HepG2 (cell line): ENCODE measurements around the gene MYL11. TPM values are rescaled to one million over a fixed set of nuclear protein-coding genes. Genes with fewer than 3 reads are reported as not detected.

Experiments used
- BHLHE40 ChIP-seq: IDR thresholded peaks from 2 replicates; pipeline ENCODE4 v1.6.1; 2011; ENCODE audit warnings: low read length, improper control_type of control experiment
- CCDC6 ChIP-seq: sonication (generic); formaldehyde crosslinking; IDR thresholded peaks from 2 replicates; pipeline ENCODE4 v1.8.1; 2022; ENCODE audit warnings: mild to moderate bottlenecking, missing genetic modification reagents, moderate library complexity
- ERF ChIP-seq: IDR thresholded peaks from 2 replicates; pipeline ENCODE4 v1.6.1; 2018; ENCODE audit warnings: missing biosample characterization, missing genetic modification reagents
- FOXP1 ChIP-seq, 2 experiments: fragments of 450-650 bp in 1 of 2; IDR thresholded peaks; 2 replicates each; pipeline ENCODE4 v1.6.1; 2017 to 2018; ENCODE audit warnings: antibody characterized with exemption in 1 of 2
- GATA4 ChIP-seq: sonication (generic); IDR thresholded peaks from 2 replicates; pipeline ENCODE4 v1.6.1; 2016; ENCODE audit warnings: antibody characterized with exemption, low read depth, borderline replicate concordance
- ISX ChIP-seq: sonication (generic); formaldehyde crosslinking; conservative IDR thresholded peaks from 2 replicates; pipeline ENCODE4 v1.5.0; 2020; ENCODE audit warnings: missing genetic modification reagents
- JUND ChIP-seq: sonication (generic); formaldehyde crosslinking; IDR thresholded peaks from 2 replicates; pipeline ENCODE4 v1.8.0; 2022; ENCODE audit warnings: mild to moderate bottlenecking, missing genetic modification reagents
- NCOA2 ChIP-seq: sonication (generic); formaldehyde crosslinking; IDR thresholded peaks from 2 replicates; pipeline ENCODE4 v1.8.0; 2022; ENCODE audit warnings: inconsistent platforms
- NR2C2 ChIP-seq: sonication (generic); formaldehyde crosslinking; IDR thresholded peaks from 2 replicates; pipeline ENCODE4 v1.4.0; 2020; ENCODE audit warnings: missing genetic modification reagents, mild to moderate bottlenecking, moderate library complexity, borderline replicate concordance
- SP4 ChIP-seq: sonication (generic); formaldehyde crosslinking; IDR thresholded peaks from 2 replicates; pipeline ENCODE4 v1.8.1; 2023; ENCODE audit warnings: mild to moderate bottlenecking, missing genetic modification reagents
- U2AF2 ChIP-seq: fragments of 200-400 bp; formaldehyde crosslinking; IDR thresholded peaks from 2 replicates; pipeline ENCODE4 v1.6.1; 2017; ENCODE audit warnings: low read depth, mild to moderate bottlenecking, low read length
- ZFP41 ChIP-seq: sonication (generic); formaldehyde crosslinking; IDR thresholded peaks from 2 replicates; pipeline ENCODE4 v1.4.0; 2020; ENCODE audit warnings: mild to moderate bottlenecking, missing genetic modification reagents, borderline replicate concordance
- ZNF124 ChIP-seq: sonication (generic); formaldehyde crosslinking; IDR thresholded peaks from 2 replicates; pipeline ENCODE4 v1.4.0; 2020; ENCODE audit warnings: missing genetic modification reagents
- ZNF335 ChIP-seq: sonication (generic); formaldehyde crosslinking; IDR thresholded peaks from 2 replicates; pipeline ENCODE4 v1.4.0; 2020; ENCODE audit warnings: missing genetic modification reagents
- ZNF34 ChIP-seq: sonication (generic); formaldehyde crosslinking; IDR thresholded peaks from 2 replicates; pipeline ENCODE4 v1.4.0; 2020; ENCODE audit warnings: mild to moderate bottlenecking, missing genetic modification reagents, borderline replicate concordance
- ZNF354B ChIP-seq: sonication (generic); formaldehyde crosslinking; IDR thresholded peaks from 2 replicates; pipeline ENCODE4 v1.8.0; 2022; ENCODE audit warnings: mild to moderate bottlenecking, missing genetic modification reagents
- ZNF44 ChIP-seq: sonication (generic); formaldehyde crosslinking; IDR thresholded peaks from 2 replicates; pipeline ENCODE4 v1.5.1; 2020; ENCODE audit warnings: mild to moderate bottlenecking, missing genetic modification reagents
- ZNF543 ChIP-seq: sonication (generic); formaldehyde crosslinking; IDR thresholded peaks from 2 replicates; pipeline ENCODE4 v1.4.0; 2020; ENCODE audit warnings: mild to moderate bottlenecking, missing genetic modification reagents
- ZNF589 ChIP-seq: sonication (generic); formaldehyde crosslinking; conservative IDR thresholded peaks from 2 replicates; pipeline ENCODE4 v1.8.0; 2022; ENCODE audit warnings: mild to moderate bottlenecking, moderate library complexity, missing genetic modification reagents
- ZNF713 ChIP-seq: sonication (generic); formaldehyde crosslinking; IDR thresholded peaks from 2 replicates; pipeline ENCODE4 v1.4.0; 2020; ENCODE audit warnings: mild to moderate bottlenecking, missing genetic modification reagents
- polyA plus RNA-seq, 8 experiments: library from polyadenylated mRNA; depleted of rRNA in 3 of 8; stranded (reverse) in 7 of 8; unstranded in 1 of 8; fragments of >200 nt; fragmentation: Illumina TruSeq in 4 of 8; extraction: Trizol in 4 of 8; gene quantifications; 2 replicates each; pipeline versions ENCODE4 v1.2.1 to v1.2.3, GENCODE V29; 2011 to 2016; ENCODE audit warnings: low read depth in 4 of 8, missing spikeins in 1 of 8, mixed read lengths in 1 of 8; ENCODE audit not compliant: insufficient read depth in 1 of 8
- total RNA-seq, 5 experiments: library from RNA; depleted of rRNA; stranded (reverse); fragments of >200 nt; fragmentation: Illumina TruSeq; extraction: Trizol; gene quantifications; 2 replicates each; pipeline ENCODE4 v1.2.3, GENCODE V29; 2016; ENCODE audit warnings: low read depth in 1 of 5
- TF ChIP-seq, protein P1 (sequence below): sonication (generic); formaldehyde crosslinking; IDR thresholded peaks from 2 replicates; pipeline ENCODE4 v1.5.0; 2020; ENCODE audit warnings: missing genetic modification reagents, mild to moderate bottlenecking, borderline replicate concordance
- TF ChIP-seq, protein P2 (sequence below): sonication (generic); formaldehyde crosslinking; IDR thresholded peaks from 2 replicates; pipeline ENCODE4 v1.5.1; 2020; ENCODE audit warnings: mild to moderate bottlenecking, missing genetic modification reagents
- TF ChIP-seq, protein P3 (sequence below): sonication (generic); formaldehyde crosslinking; IDR thresholded peaks from 2 replicates; pipeline ENCODE4 v1.4.0; 2020; ENCODE audit warnings: missing genetic modification reagents
- TF ChIP-seq, protein P4 (sequence below): IDR thresholded peaks from 2 replicates; pipeline ENCODE4 v1.6.1; 2016

Gene MYL11
- total and polyA plus RNA-seq, 2 of the 13 experiments (the other 11 are each of a cell fraction or from before 2014, with no cell fraction given), result not detected

DNA sequence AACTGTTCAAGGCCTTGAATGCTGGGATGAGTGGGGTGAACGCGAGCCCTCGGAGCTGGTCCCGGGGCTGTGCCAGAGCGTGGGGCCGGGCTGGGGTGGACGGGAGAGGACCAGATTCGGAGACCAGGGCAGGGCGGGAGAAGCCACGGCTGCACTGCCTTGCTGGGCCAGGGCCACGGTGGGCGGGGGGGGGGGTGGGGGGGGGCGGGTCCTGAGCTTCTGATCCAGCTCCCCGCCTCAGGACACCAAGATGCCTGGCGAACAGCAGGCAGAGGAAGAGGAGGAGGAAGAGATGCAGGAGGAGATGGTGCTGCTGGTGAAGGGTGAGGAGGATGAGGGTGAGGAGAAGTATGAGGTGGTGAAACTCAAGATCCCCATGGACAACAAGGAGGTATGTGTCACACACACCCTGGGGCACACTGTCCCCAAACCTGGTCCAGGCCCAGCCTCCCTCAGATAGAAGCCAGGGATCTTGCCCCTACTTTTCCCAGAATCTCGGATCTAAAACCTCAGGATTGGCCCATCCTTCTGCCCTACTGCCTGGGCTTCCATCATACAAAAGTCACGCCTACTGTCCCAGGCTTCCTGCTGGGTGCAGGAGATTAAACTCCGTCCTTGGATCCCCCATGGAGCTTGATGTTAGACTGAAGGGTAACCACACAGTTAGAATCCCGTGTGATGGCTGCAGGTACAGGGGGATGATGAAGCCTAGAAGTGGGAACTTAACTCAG, 33.4 kb downstream of the MYL11 start (continued):
- TF ChIP-seq ZNF335 (CRISPR knock-in tag) (no peak), ZNF354B (0 out of 2 replicates have a peak, but pooled peaks have one; percentile 9), SP4 (CRISPR knock-in tag) (no peak), ZNF543 (CRISPR knock-in tag) (no peak), ZNF124 (CRISPR knock-in tag) (no peak), ZNF713 (CRISPR knock-in tag) (no peak), ZNF44 (no peak), ISX (CRISPR knock-in tag) (no peak), U2AF2 (no peak), BHLHE40 (no peak), GATA4 (no peak), ZNF589 (no peak), ZFP41 (CRISPR knock-in tag) (peak; percentile 14; the same call in 1 of the 2 replicates), ERF (no peak), FOXP1 (IDR thresholded peaks at IDR 0.05) (no peak), FOXP1 (CRISPR knock-in tag; IDR thresholded peaks at IDR 0.05) (no peak), NR2C2 (no peak), CCDC6 (CRISPR knock-in tag) (no peak), JUND (CRISPR knock-in tag) (peak; percentile 56), NCOA2 (CRISPR knock-in tag) (no peak), ZNF34 (no peak)
- TF ChIP-seq, protein P1, sequence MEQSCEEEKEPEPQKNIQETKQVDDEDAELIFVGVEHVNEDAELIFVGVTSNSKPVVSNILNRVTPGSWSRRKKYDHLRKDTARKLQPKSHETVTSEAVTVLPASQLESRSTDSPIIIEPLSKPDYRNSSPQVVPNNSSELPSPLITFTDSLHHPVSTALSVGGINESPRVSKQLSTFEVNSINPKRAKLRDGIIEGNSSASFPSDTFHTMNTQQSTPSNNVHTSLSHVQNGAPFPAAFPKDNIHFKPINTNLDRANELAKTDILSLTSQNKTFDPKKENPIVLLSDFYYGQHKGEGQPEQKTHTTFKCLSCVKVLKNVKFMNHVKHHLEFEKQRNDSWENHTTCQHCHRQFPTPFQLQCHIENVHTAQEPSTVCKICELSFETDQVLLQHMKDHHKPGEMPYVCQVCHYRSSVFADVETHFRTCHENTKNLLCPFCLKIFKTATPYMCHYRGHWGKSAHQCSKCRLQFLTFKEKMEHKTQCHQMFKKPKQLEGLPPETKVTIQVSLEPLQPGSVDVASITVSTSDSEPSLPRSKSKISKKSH (CRISPR knock-in tag), result no peak
- TF ChIP-seq, protein P2, sequence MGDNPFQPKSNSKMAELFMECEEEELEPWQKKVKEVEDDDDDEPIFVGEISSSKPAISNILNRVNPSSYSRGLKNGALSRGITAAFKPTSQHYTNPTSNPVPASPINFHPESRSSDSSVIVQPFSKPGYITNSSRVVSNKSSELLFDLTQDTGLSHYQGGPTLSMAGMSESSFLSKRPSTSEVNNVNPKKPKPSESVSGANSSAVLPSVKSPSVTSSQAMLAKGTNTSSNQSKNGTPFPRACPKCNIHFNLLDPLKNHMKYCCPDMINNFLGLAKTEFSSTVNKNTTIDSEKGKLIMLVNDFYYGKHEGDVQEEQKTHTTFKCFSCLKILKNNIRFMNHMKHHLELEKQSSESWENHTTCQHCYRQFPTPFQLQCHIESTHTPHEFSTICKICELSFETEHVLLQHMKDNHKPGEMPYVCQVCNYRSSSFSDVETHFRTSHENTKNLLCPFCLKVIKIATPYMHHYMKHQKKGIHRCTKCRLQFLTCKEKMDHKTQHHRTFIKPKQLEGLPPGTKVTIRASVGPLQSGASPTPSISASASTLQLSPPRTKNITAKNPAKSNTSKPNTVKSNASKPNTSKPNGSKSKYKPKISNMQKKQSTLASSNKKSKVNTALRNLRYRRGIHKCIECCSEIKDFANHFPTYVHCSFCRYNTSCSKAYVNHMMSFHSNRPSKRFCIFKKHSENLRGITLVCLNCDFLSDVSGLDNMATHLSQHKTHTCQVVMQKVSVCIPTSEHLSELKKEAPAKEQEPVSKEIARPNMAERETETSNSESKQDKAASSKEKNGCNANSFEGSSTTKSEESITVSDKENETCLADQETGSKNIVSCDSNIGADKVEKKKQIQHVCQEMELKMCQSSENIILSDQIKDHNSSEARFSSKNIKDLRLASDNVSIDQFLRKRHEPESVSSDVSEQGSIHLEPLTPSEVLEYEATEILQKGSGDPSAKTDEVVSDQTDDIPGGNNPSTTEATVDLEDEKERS, result 0 out of 2 replicates have a peak, but pooled peaks have one; percentile 31
- TF ChIP-seq, protein P3, sequence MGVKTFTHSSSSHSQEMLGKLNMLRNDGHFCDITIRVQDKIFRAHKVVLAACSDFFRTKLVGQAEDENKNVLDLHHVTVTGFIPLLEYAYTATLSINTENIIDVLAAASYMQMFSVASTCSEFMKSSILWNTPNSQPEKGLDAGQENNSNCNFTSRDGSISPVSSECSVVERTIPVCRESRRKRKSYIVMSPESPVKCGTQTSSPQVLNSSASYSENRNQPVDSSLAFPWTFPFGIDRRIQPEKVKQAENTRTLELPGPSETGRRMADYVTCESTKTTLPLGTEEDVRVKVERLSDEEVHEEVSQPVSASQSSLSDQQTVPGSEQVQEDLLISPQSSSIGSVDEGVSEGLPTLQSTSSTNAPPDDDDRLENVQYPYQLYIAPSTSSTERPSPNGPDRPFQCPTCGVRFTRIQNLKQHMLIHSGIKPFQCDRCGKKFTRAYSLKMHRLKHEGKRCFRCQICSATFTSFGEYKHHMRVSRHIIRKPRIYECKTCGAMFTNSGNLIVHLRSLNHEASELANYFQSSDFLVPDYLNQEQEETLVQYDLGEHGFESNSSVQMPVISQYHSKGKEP (CRISPR knock-in tag), result no peak
- TF ChIP-seq, protein P4, sequence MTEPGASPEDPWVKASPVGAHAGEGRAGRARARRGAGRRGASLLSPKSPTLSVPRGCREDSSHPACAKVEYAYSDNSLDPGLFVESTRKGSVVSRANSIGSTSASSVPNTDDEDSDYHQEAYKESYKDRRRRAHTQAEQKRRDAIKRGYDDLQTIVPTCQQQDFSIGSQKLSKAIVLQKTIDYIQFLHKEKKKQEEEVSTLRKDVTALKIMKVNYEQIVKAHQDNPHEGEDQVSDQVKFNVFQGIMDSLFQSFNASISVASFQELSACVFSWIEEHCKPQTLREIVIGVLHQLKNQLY (CRISPR knock-in tag), result no peak
